Liver (tissue), 9 donors: ENCODE data around the gene TRH. TPM values are rescaled to one million over a fixed set of nuclear protein-coding genes. Genes with fewer than 3 reads are reported as not detected.

ENCODE experiments used
- DNase-seq: peaks from one replicate; pipeline ENCODE4 v3.0.0-alpha.2; 2017; ENCODE audit warnings: low spot score
- H3K27ac ChIP-seq, 2 donors: one replicate each; pipeline ENCODE4 v1.7.0; 2013; ENCODE audit warnings: inconsistent platforms in 2 of 2, low read length in 2 of 2, control low read depth in 1 of 2, low read depth in 1 of 2, mild to moderate bottlenecking in 1 of 2
- H3K27me3 ChIP-seq, 4 donors: one replicate each; pipeline versions ENCODE4 v1.6.1 to v1.7.0; 2013; ENCODE audit warnings: low read length in 3 of 4, inconsistent platforms in 1 of 4, mild to moderate bottlenecking in 1 of 4, moderate library complexity in 1 of 4; ENCODE audit not compliant: control insufficient read depth in 4 of 4, insufficient read depth in 4 of 4
- H3K36me3 ChIP-seq, 4 donors: one replicate each; pipeline versions ENCODE4 v1.6.1 to v1.7.0; 2013; ENCODE audit warnings: low read length in 3 of 4, mild to moderate bottlenecking in 3 of 4, low read depth in 1 of 4, moderate library complexity in 1 of 4; ENCODE audit not compliant: control insufficient read depth in 4 of 4, insufficient read depth in 3 of 4
- H3K4me1 ChIP-seq, 4 donors: one replicate each; pipeline versions ENCODE4 v1.6.1 to v1.7.0; 2013; ENCODE audit warnings: low read length in 3 of 4, mild to moderate bottlenecking in 3 of 4, moderate library complexity in 1 of 4; ENCODE audit not compliant: control insufficient read depth in 4 of 4, insufficient read depth in 4 of 4
- H3K4me3 ChIP-seq, 3 donors: one replicate each; pipeline versions ENCODE4 v1.6.1 to v1.7.0; 2013; ENCODE audit warnings: low read length in 3 of 3, control low read depth in 1 of 3, low read depth in 1 of 3, mild to moderate bottlenecking in 1 of 3
- H3K9ac ChIP-seq, 2 donors: one replicate each; pipeline ENCODE4 v1.7.0; 2013; ENCODE audit warnings: low read length in 2 of 2, mild to moderate bottlenecking in 2 of 2, moderate library complexity in 2 of 2, control low read depth in 1 of 2, low read depth in 1 of 2
- H3K9me3 ChIP-seq, 4 donors: one replicate each; pipeline versions ENCODE4 v1.6.1 to v1.7.0; 2013; ENCODE audit warnings: low read length in 3 of 4; ENCODE audit not compliant: control insufficient read depth in 4 of 4
- EGR1 ChIP-seq, 2 donors: IDR thresholded peaks; 2 replicates each; pipeline ENCODE4 v1.6.1; 2016 to 2018; ENCODE audit warnings: antibody characterized with exemption in 2 of 2, low read depth in 2 of 2
- FOXA1 ChIP-seq: IDR thresholded peaks from 2 replicates; pipeline ENCODE4 v1.6.1; 2016; ENCODE audit warnings: antibody characterized with exemption
- FOXA2 ChIP-seq: IDR thresholded peaks from 2 replicates; pipeline ENCODE4 v1.6.1; 2016; ENCODE audit warnings: antibody characterized with exemption
- GABPA ChIP-seq, 2 donors: IDR thresholded peaks in 1 of 2; conservative IDR thresholded peaks in 1 of 2; 2 replicates each; pipeline ENCODE4 v1.6.1; 2016; ENCODE audit warnings: antibody characterized with exemption in 2 of 2, mild to moderate bottlenecking in 1 of 2, moderate library complexity in 1 of 2
- HNF4A ChIP-seq, 2 donors: conservative IDR thresholded peaks; 2 replicates each; pipeline ENCODE4 v1.6.1; 2016; ENCODE audit warnings: antibody characterized with exemption in 2 of 2, mild to moderate bottlenecking in 2 of 2
- HNF4G ChIP-seq: IDR thresholded peaks from 2 replicates; pipeline ENCODE4 v1.6.1; 2016; ENCODE audit warnings: antibody characterized with exemption
- JUND ChIP-seq, 2 donors: IDR thresholded peaks; 2 replicates each; pipeline ENCODE4 v1.6.1; 2016; ENCODE audit warnings: antibody characterized with exemption in 2 of 2
- NR2F2 ChIP-seq: IDR thresholded peaks from 2 replicates; pipeline ENCODE4 v1.6.1; 2016; ENCODE audit warnings: antibody characterized with exemption
- RAD21 ChIP-seq, 2 donors: IDR thresholded peaks; 2 replicates each; pipeline ENCODE4 v1.6.1; 2016; ENCODE audit warnings: antibody characterized with exemption in 2 of 2, mild to moderate bottlenecking in 2 of 2
- RXRA ChIP-seq, 2 donors: IDR thresholded peaks; 2 replicates each; pipeline ENCODE4 v1.6.1; 2017 to 2018; ENCODE audit warnings: antibody characterized with exemption in 2 of 2, mild to moderate bottlenecking in 1 of 2
- SP1 ChIP-seq: IDR thresholded peaks from 2 replicates; pipeline ENCODE4 v1.6.1; 2018; ENCODE audit warnings: antibody characterized with exemption, mild to moderate bottlenecking
- TAF1 ChIP-seq: conservative IDR thresholded peaks from 2 replicates; pipeline ENCODE4 v1.6.1; 2016; ENCODE audit warnings: antibody characterized with exemption, mild to moderate bottlenecking
- YY1 ChIP-seq: IDR thresholded peaks from 2 replicates; pipeline ENCODE4 v1.6.1; 2016; ENCODE audit warnings: antibody characterized with exemption, mild to moderate bottlenecking
- WGBS: extraction: QIAGEN DNeasy Blood & Tissue Kit; methylation state at CpG from one replicate; pipeline ENCODE4 v1.1.7; 2013; 5-methylcytosine and 5-hydroxymethylcytosine counted together
- polyA plus RNA-seq, 2 donors: library from polyadenylated mRNA; stranded (reverse) in 1 of 2; unstranded in 1 of 2; fragments of 200-250 nt in 1 of 2; fragments of >200 nt in 1 of 2; fragmentation: Nextera tagmentation in 1 of 2; extraction: Ambion mirVana in 1 of 2; gene quantifications; one replicate each; pipeline versions ENCODE4 v1.2.1 to v1.2.3, GENCODE V29; 2013 to 2015
- total RNA-seq, 2 donors: library from RNA; depleted of rRNA; stranded (reverse); fragments of >200 nt; gene quantifications; one replicate each; pipeline ENCODE4 v1.2.3, GENCODE V29; 2014
- TF ChIP-seq, protein P1 (sequence below): IDR thresholded peaks from 2 replicates; pipeline ENCODE4 v1.6.1; 2016; ENCODE audit warnings: antibody characterized with exemption
- TF ChIP-seq, protein P2 (sequence below): IDR thresholded peaks from 2 replicates; pipeline ENCODE4 v1.6.1; 2016; ENCODE audit warnings: antibody characterized with exemption, mild to moderate bottlenecking
- TF ChIP-seq, protein P3 (sequence below): IDR thresholded peaks from 2 replicates; pipeline ENCODE4 v1.6.1; 2016; ENCODE audit warnings: antibody characterized with exemption
- TF ChIP-seq, protein P4 (sequence below): IDR thresholded peaks from 2 replicates; pipeline ENCODE4 v1.6.1; 2016; ENCODE audit warnings: antibody characterized with exemption
- TF ChIP-seq, protein P5 (sequence below): fragments of 150-350 bp; IDR thresholded peaks from 2 replicates; pipeline ENCODE4 v1.5.1; 2017; ENCODE audit warnings: improper control_type of control experiment, low read depth, low read length; ENCODE audit not compliant: missing input control
- donor health status: healthy.
- donor health status: healthy.
- donor health status: healthy.
- donor health status: healthy.
- donor health status: healthy.

TRH gene
- total and polyA plus RNA-seq, 4 donors = 0.28 TPM; not detected in 3

DNA sequence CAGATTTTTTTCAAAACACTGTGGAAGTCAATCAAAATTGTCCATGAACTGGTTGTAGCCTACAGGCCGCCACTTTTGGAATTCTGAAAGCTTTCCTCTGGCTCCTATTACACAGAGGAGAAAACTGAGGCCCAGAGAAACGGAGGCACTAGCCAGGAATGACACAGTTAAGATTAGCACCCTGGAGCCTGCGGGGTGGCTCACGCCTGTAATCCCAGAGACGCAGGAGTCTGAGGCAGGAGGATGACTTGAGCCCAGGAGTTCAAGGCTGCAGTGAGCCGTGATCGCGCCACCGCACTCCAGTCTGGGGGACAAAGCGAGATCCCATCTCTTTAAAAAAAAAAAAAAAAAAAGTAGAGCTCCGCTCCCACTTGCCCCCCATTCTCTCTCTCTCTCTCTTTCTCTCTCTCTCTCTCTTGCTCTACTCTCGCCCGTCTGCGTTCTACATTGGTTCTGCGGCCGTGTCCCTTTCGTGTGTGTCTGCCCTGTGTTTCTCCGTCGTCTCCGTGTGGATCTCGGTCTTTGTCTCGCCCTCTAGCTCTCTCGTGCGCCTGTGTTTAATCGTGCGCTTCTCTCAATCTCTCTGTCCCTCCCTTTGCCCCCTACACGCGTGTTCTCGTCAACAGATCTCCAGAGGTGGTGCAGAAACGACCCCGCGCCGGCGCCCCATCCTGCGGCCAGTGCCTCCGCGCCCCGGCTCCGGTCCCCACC is 512 bp upstream of the TRH start:
- no peak for TF ChIP-seq HNF4G
- TF ChIP-seq FOXA2 = no peak
- TF ChIP-seq RXRA (IDR thresholded peaks at IDR 0.05) = no peak
- no peak for TF ChIP-seq JUND (IDR thresholded peaks at IDR 0.05)
- no peak for TF ChIP-seq TAF1
- TF ChIP-seq, protein P1, sequence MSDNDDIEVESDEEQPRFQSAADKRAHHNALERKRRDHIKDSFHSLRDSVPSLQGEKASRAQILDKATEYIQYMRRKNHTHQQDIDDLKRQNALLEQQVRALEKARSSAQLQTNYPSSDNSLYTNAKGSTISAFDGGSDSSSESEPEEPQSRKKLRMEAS = no peak
- TF ChIP-seq, protein P2, sequence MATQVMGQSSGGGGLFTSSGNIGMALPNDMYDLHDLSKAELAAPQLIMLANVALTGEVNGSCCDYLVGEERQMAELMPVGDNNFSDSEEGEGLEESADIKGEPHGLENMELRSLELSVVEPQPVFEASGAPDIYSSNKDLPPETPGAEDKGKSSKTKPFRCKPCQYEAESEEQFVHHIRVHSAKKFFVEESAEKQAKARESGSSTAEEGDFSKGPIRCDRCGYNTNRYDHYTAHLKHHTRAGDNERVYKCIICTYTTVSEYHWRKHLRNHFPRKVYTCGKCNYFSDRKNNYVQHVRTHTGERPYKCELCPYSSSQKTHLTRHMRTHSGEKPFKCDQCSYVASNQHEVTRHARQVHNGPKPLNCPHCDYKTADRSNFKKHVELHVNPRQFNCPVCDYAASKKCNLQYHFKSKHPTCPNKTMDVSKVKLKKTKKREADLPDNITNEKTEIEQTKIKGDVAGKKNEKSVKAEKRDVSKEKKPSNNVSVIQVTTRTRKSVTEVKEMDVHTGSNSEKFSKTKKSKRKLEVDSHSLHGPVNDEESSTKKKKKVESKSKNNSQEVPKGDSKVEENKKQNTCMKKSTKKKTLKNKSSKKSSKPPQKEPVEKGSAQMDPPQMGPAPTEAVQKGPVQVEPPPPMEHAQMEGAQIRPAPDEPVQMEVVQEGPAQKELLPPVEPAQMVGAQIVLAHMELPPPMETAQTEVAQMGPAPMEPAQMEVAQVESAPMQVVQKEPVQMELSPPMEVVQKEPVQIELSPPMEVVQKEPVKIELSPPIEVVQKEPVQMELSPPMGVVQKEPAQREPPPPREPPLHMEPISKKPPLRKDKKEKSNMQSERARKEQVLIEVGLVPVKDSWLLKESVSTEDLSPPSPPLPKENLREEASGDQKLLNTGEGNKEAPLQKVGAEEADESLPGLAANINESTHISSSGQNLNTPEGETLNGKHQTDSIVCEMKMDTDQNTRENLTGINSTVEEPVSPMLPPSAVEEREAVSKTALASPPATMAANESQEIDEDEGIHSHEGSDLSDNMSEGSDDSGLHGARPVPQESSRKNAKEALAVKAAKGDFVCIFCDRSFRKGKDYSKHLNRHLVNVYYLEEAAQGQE = no peak
- TF ChIP-seq, protein P3, sequence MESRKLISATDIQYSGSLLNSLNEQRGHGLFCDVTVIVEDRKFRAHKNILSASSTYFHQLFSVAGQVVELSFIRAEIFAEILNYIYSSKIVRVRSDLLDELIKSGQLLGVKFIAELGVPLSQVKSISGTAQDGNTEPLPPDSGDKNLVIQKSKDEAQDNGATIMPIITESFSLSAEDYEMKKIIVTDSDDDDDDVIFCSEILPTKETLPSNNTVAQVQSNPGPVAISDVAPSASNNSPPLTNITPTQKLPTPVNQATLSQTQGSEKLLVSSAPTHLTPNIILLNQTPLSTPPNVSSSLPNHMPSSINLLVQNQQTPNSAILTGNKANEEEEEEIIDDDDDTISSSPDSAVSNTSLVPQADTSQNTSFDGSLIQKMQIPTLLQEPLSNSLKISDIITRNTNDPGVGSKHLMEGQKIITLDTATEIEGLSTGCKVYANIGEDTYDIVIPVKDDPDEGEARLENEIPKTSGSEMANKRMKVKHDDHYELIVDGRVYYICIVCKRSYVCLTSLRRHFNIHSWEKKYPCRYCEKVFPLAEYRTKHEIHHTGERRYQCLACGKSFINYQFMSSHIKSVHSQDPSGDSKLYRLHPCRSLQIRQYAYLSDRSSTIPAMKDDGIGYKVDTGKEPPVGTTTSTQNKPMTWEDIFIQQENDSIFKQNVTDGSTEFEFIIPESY = no peak
- TF ChIP-seq, protein P4, sequence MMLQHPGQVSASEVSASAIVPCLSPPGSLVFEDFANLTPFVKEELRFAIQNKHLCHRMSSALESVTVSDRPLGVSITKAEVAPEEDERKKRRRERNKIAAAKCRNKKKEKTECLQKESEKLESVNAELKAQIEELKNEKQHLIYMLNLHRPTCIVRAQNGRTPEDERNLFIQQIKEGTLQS = no peak
- no peak for TF ChIP-seq GABPA (IDR thresholded peaks at IDR 0.05 in 1 of 2, conservative IDR thresholded peaks at IDR 0.05 in 1 of 2)
- no peak for TF ChIP-seq RAD21 (IDR thresholded peaks at IDR 0.05)
- TF ChIP-seq YY1 = no peak
- TF ChIP-seq, protein P5, sequence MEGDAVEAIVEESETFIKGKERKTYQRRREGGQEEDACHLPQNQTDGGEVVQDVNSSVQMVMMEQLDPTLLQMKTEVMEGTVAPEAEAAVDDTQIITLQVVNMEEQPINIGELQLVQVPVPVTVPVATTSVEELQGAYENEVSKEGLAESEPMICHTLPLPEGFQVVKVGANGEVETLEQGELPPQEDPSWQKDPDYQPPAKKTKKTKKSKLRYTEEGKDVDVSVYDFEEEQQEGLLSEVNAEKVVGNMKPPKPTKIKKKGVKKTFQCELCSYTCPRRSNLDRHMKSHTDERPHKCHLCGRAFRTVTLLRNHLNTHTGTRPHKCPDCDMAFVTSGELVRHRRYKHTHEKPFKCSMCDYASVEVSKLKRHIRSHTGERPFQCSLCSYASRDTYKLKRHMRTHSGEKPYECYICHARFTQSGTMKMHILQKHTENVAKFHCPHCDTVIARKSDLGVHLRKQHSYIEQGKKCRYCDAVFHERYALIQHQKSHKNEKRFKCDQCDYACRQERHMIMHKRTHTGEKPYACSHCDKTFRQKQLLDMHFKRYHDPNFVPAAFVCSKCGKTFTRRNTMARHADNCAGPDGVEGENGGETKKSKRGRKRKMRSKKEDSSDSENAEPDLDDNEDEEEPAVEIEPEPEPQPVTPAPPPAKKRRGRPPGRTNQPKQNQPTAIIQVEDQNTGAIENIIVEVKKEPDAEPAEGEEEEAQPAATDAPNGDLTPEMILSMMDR = no peak
- TF ChIP-seq HNF4A (conservative IDR thresholded peaks at IDR 0.05) = no peak
- TF ChIP-seq EGR1 (IDR thresholded peaks at IDR 0.05; ENCODE audit: low read depth in 2 of 2) = no peak
- no peak for TF ChIP-seq SP1
- no peak for TF ChIP-seq NR2F2
- TF ChIP-seq FOXA1 = no peak
- peak overlapping the region in 1 of 3 donors; percentile 22 for H3K4me3 ChIP-seq
- H3K9me3 ChIP-seq = no peaks in the 10 kb centered on the region
- H3K27me3 ChIP-seq = peaks cover 0 to 10% (median 5%) of the 10 kb centered on the region in 4 donors
- no peak overlapping the region for H3K27ac ChIP-seq
- no peak overlapping the region for H3K9ac ChIP-seq
- no peaks in the 10 kb centered on the region for H3K36me3 ChIP-seq
- DNase-seq = no peak
- peaks cover 0 to 21% (median 9%) of the 10 kb centered on the region in 4 donors for H3K4me1 ChIP-seq
- WGBS = 26% methylated on average over 39 of the region's 39 CpGs
